ENCODE results near the gene BMI1. TPM values are rescaled to one million over a fixed set of nuclear protein-coding genes. Genes with fewer than 3 reads are reported as not detected.

Gene BMI1
- total and polyA plus RNA-seq, 2 donors (not counting 3 experiments of a cell fraction or from before 2014, with no cell fraction given), result 12.0 to 25.1 TPM

DNA sequence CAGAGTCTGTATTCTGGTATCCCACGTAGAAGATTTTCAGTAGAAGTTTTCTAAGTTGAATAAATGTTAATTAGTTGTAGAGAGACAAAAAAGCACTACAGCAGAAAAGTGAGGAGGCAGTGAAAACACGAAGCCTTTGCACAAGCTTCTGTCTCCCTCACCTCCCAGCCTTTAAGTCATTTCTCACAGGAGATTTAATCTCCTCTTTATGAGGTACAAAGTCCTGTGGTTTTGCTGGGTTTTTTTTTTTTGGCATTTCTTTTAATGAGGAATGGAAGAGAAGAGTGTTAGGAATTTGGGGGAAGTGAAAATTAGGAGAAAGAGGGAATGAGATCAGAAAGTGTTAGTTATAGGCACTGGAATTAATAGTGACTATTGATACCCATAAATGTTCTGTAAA lies 45.9 kb downstream of the BMI1 start:
- Histone ChIP-seq H4K20me1 (replicated peaks; ENCODE audit: control insufficient read depth, extremely low read depth, insufficient read depth, low read length) (no peaks in the 10 kb centered on the region), H3K27me3 (ENCODE audit: control insufficient read depth in 2 of 2, insufficient read depth in 2 of 2, low read length in 2 of 2) (no peaks in the 10 kb centered on the region), H3K79me2 (ENCODE audit: control insufficient read depth, insufficient read depth, low read length) (no peaks in the 10 kb centered on the region), H2AFZ (ENCODE audit: low read depth, low read length) (no peak overlapping the region), H3K9me3 (replicated peaks; ENCODE audit: control insufficient read depth, insufficient read depth, low read length) (no peaks in the 10 kb centered on the region), H3K4me3 (replicated peaks in 1 of 3; ENCODE audit: insufficient read depth in 1 of 3, low read depth in 1 of 3, low read length in 3 of 3) (no peak overlapping the region), H3K36me3 (ENCODE audit: control insufficient read depth in 2 of 2, extremely low read depth in 1 of 2, insufficient read depth in 2 of 2, low read length in 2 of 2) (no peaks in the 10 kb centered on the region), H3K4me1 (ENCODE audit: control insufficient read depth, extremely low read depth, insufficient read depth, low read length) (peaks cover 20% of the 10 kb centered on the region), H3K4me2 (ENCODE audit: insufficient read depth, low read length) (no peak overlapping the region), H3K9ac (replicated peaks; ENCODE audit: extremely low read depth, insufficient read depth, low read length) (no peak overlapping the region), H3K27ac (ENCODE audit: insufficient read depth, low read depth, low read length) (no peak overlapping the region), H3K9me1 (replicated peaks; ENCODE audit: control insufficient read depth, extremely low read depth, insufficient read depth, low read length) (no peaks in the 10 kb centered on the region)
- ChIA-PET CTCF (no interaction called here), POLR2A (no interaction called here)
- FAIRE-seq (no peak), DNase-seq (ENCODE audit: low read depth, low spot score) (no peak)
- intact Hi-C loops (cut with micrococcal nuclease), result no loop called here
- dilution Hi-C loops (cut with MboI; ENCODE audit: extremely low pct_ligation_motif_present, low sequenced_read_pairs), result no loop called here
- TF ChIP-seq POLR2AphosphoS5 (IDR thresholded peaks at IDR 0.05; ENCODE audit: insufficient read depth, low read depth, low read length) (no peak), POLR2A (IDR thresholded peaks at IDR 0.05; ENCODE audit: low read depth, low read length) (no peak), CTCF (IDR thresholded peaks at IDR 0.05; ENCODE audit: extremely low read depth in 1 of 2, insufficient read depth in 1 of 2, low read depth in 1 of 2, low read length in 2 of 2) (no peak), GATA2 (IDR thresholded peaks at IDR 0.05; ENCODE audit: insufficient read depth, insufficient read length, low read depth, low read length) (no peak), MYC (IDR thresholded peaks at IDR 0.05; ENCODE audit: low read depth, low read length) (no peak), FOS (IDR thresholded peaks at IDR 0.05; ENCODE audit: borderline replicate concordance, insufficient read depth, low read length) (no peak), JUN (IDR thresholded peaks at IDR 0.05; ENCODE audit: borderline replicate concordance, insufficient read depth, insufficient read length, low read depth) (no peak), EZH2 (IDR thresholded peaks at IDR 0.05; ENCODE audit: borderline replicate concordance, low read depth, low read length, severe bottlenecking) (no peak), MAX (IDR thresholded peaks at IDR 0.05; ENCODE audit: insufficient read depth, insufficient read length) (no peak)
- no TSS peak for BruUV-seq (replicated peaks)

All from endothelial cell of umbilical vein (primary cell).